Panc1 (cell line): Measurements from ENCODE around the gene HOXA5. TPM values are rescaled to one million over a fixed set of nuclear protein-coding genes. Genes with fewer than 3 reads are reported as not detected.

ENCODE experiments used
- ATAC-seq: fragments of 200-7000 bp; cut with Tn5 transposase; 2 replicates; pipeline ENCODE4 v1.9.1; 2020; ENCODE audit warnings: mild to moderate bottlenecking, moderate library complexity
- BruUV-seq: library from RNA; stranded (reverse); fragments of 400-500 nt; replicated peaks from 2 replicates; lab custom pipeline; 2021; lab: Mats Ljungman, UMichigan
- CTCF ChIA-PET: fragments of 300-600 bp; sonication (Branson Sonifier 250); formaldehyde crosslinking; loops from one replicate; lab custom pipeline; 2022; ENCODE audit warnings: antibody characterized with exemption; lab: Charles Lee
- POLR2A ChIA-PET: fragments of 300-600 bp; sonication (Branson Sonifier 250); formaldehyde crosslinking; loops from one replicate; lab custom pipeline; 2022; ENCODE audit warnings: antibody characterized with exemption; lab: Charles Lee
- DNase-seq: peaks from one replicate; pipeline ENCODE4 v3.0.0-alpha.2; 2010; ENCODE audit warnings: low read depth, low spot score
- H3K27ac ChIP-seq: 2 replicates; pipeline ENCODE4 v1.5.1; 2011; ENCODE audit warnings: mild to moderate bottlenecking, low read length, inconsistent platforms
- H3K27me3 ChIP-seq: fragments of 200-500 bp; sonication (Bioruptor generic); 2 replicates; pipeline ENCODE4 v1.6.0; 2014; ENCODE audit warnings: low read length, inconsistent platforms; ENCODE audit not compliant: control insufficient read depth, insufficient read depth
- H3K36me3 ChIP-seq: fragments of 200-500 bp; sonication (Bioruptor generic); 2 replicates; pipeline ENCODE4 v1.5.1; 2014; ENCODE audit warnings: inconsistent platforms, mild to moderate bottlenecking, low read length, moderate library complexity; ENCODE audit not compliant: control insufficient read depth, insufficient read depth
- H3K4me1 ChIP-seq: 2 replicates; pipeline ENCODE4 v1.5.1; 2011; ENCODE audit warnings: inconsistent platforms, mild to moderate bottlenecking, low read length, moderate library complexity; ENCODE audit not compliant: control insufficient read depth, insufficient read depth
- H3K4me3 ChIP-seq, 2 experiments: 2 replicates each; pipeline ENCODE4 v1.5.1; 2011 to 2012; ENCODE audit warnings: low read depth in 2 of 2, low read length in 2 of 2, mild to moderate bottlenecking in 2 of 2, inconsistent platforms in 1 of 2, moderate library complexity in 1 of 2
- H3K9me3 ChIP-seq: fragments of 200-500 bp; sonication (Bioruptor generic); 2 replicates; pipeline ENCODE4 v1.5.1; 2014; ENCODE audit warnings: low read depth, mild to moderate bottlenecking, inconsistent platforms, low read length, moderate library complexity; ENCODE audit not compliant: control insufficient read depth, insufficient read depth
- CTCF ChIP-seq: fragments of 450-650 bp; IDR thresholded peaks from 2 replicates; pipeline ENCODE4 v1.5.1; 2017; ENCODE audit warnings: mild to moderate bottlenecking
- POLR2AphosphoS5 ChIP-seq: IDR thresholded peaks from 2 replicates; pipeline ENCODE4 v1.6.1; 2012; ENCODE audit warnings: mild to moderate bottlenecking, low read depth, low read length, moderate library complexity
- REST ChIP-seq, 2 experiments: IDR thresholded peaks; 2 replicates each; pipeline ENCODE4 v1.6.1; 2011 to 2012; ENCODE audit warnings: low read depth in 2 of 2, control low read depth in 1 of 2, low read length in 1 of 2, mild to moderate bottlenecking in 1 of 2, moderate library complexity in 1 of 2; ENCODE audit not compliant: insufficient read depth in 1 of 2
- SIN3A ChIP-seq: IDR thresholded peaks from 2 replicates; pipeline ENCODE4 v1.6.1; 2012; ENCODE audit warnings: low read depth, mild to moderate bottlenecking, low read length, moderate library complexity, borderline replicate concordance; ENCODE audit not compliant: insufficient read depth
- TCF7L2 ChIP-seq: IDR thresholded peaks from 2 replicates; pipeline ENCODE4 v1.6.1; 2011; ENCODE audit warnings: mild to moderate bottlenecking, low read depth, low read length, inconsistent platforms
- in situ Hi-C: cut with HindIII; loops from 2 replicates; pipeline ENCODE4 v1.10.0; 2016; ENCODE audit warnings: low sequenced_read_pairs, low pct_unique_long_range_greater_than_20kb
- intact Hi-C: fragments of 100-400 bp; cut with micrococcal nuclease; formaldehyde crosslinking; loops from one replicate; pipeline ENCODE4 v1.10.0; 2022; ENCODE audit not compliant: unreplicated experiment
- total RNA-seq: library from RNA; stranded (reverse); gene quantifications from one replicate; pipeline ENCODE4 v1.2.1, GENCODE V29; 2021; ENCODE audit not compliant: unreplicated experiment

The HOXA5 gene
- total RNA-seq, 1 experiment from 2014 or later: 3.9 TPM

- DNase-seq: no peak
- POLR2A ChIA-PET: interaction anchor here (0.6 kb wide), 1 partner anchor 61 kb away, joined by 4 read pairs; no protein-coding TSS in a partner anchor
- peak overlapping the region; percentile 71 to 80 for H3K4me3 ChIP-seq
- no TSS peak for BruUV-seq
- ATAC-seq: peak; percentile 87
- H3K36me3 ChIP-seq: no peaks in the 10 kb centered on the region; the same call in 1 of the 2 replicates
- in situ Hi-C loops: no loop called here
- no peaks in the 10 kb centered on the region for H3K27me3 ChIP-seq
- no peaks in the 10 kb centered on the region for H3K9me3 ChIP-seq
- H3K27ac ChIP-seq: peak overlapping the region; percentile 81
- intact Hi-C loops: loop anchor here (2.0 to 5.0 kb wide), 2 partner anchors 478 to 783 kb away; no protein-coding TSS in a partner anchor
- CTCF ChIA-PET: interaction anchor here (0.5 to 2.5 kb wide), 12 partner anchors 11 to 1268 kb away, joined by 3 to 24 read pairs (median 5); no protein-coding TSS in a partner anchor
- TF ChIP-seq POLR2AphosphoS5 (no peak), TCF7L2 (no peak), CTCF (peak; percentile 100), REST (IDR thresholded peaks at IDR 0.05; ENCODE audit: insufficient read depth in 1 of 2, low read depth in 2 of 2, low read length in 1 of 2) (no peak), SIN3A (peak; percentile 45; the same call in 1 of the 2 replicates)
- H3K4me1 ChIP-seq: no peaks in the 10 kb centered on the region
These were observed 17.2 kb upstream of the HOXA5 start for GRCh38 chr7:27160546-27161213.

GRCh38 chr7:27160145-27160545 is 16.7 kb upstream of the HOXA5 start:
- DNase-seq: no peak
- H3K4me3 ChIP-seq: peak overlapping the region; percentile 71 to 80
- peak; percentile 2 for ATAC-seq
- intact Hi-C loops (loop anchor here (2.0 to 5.0 kb wide), 2 partner anchors 477 to 783 kb away; no protein-coding TSS in a partner anchor), in situ Hi-C loops (no loop called here)
- H3K27me3 ChIP-seq: no peaks in the 10 kb centered on the region
- peak overlapping the region; percentile 81 for H3K27ac ChIP-seq
- H3K36me3 ChIP-seq: no peaks in the 10 kb centered on the region; the same call in 1 of the 2 replicates
- no peaks in the 10 kb centered on the region for H3K4me1 ChIP-seq
- no TSS peak for BruUV-seq
- ChIA-PET CTCF (interaction anchor here (0.5 to 2.5 kb wide), 6 partner anchors 10 to 837 kb away, joined by 3 to 24 read pairs (median 4); no protein-coding TSS in a partner anchor), POLR2A (interaction anchor here (0.6 kb wide), 1 partner anchor 168 kb away, joined by 5 read pairs; no protein-coding TSS in a partner anchor)
- H3K9me3 ChIP-seq: no peaks in the 10 kb centered on the region
- no peak for TF ChIP-seq REST (IDR thresholded peaks at IDR 0.05; ENCODE audit: insufficient read depth in 1 of 2, low read depth in 2 of 2, low read length in 1 of 2)
